K562 treated with DMSO at 1 percent for 24 hours (cell line): ENCODE measurements around the gene TNFRSF14. TPM values are rescaled to one million over a fixed set of nuclear protein-coding genes. Genes with fewer than 3 reads are reported as not detected.

Experiments used
- total RNA-seq: library from RNA; unstranded; fragments of 300-600 nt; gene quantifications from 2 replicates; pipeline ENCODE4 v1.2.3, GENCODE V29; 2022; ENCODE audit warnings: low read depth; ENCODE audit not compliant: insufficient read depth

TNFRSF14 gene
- 11.8 and 12.1 TPM in 2 replicates for total RNA-seq

DNA sequence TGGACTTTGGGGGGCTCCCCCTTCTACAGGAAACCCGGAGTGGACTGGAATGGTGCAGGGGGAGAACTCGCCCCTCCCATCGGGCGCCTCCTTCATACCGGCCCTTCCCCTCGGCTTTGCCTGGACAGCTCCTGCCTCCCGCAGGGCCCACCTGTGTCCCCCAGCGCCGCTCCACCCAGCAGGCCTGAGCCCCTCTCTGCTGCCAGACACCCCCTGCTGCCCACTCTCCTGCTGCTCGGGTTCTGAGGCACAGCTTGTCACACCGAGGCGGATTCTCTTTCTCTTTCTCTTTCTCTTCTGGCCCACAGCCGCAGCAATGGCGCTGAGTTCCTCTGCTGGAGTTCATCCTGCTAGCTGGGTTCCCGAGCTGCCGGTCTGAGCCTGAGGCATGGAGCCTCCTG, at the start of gene TNFRSF14:
TSS of gene TNFRSF14 (plus strand) at position 95 of the 401 bp plus-strand sequence. CDS start at position 389, 294 bp downstream.

DNA sequence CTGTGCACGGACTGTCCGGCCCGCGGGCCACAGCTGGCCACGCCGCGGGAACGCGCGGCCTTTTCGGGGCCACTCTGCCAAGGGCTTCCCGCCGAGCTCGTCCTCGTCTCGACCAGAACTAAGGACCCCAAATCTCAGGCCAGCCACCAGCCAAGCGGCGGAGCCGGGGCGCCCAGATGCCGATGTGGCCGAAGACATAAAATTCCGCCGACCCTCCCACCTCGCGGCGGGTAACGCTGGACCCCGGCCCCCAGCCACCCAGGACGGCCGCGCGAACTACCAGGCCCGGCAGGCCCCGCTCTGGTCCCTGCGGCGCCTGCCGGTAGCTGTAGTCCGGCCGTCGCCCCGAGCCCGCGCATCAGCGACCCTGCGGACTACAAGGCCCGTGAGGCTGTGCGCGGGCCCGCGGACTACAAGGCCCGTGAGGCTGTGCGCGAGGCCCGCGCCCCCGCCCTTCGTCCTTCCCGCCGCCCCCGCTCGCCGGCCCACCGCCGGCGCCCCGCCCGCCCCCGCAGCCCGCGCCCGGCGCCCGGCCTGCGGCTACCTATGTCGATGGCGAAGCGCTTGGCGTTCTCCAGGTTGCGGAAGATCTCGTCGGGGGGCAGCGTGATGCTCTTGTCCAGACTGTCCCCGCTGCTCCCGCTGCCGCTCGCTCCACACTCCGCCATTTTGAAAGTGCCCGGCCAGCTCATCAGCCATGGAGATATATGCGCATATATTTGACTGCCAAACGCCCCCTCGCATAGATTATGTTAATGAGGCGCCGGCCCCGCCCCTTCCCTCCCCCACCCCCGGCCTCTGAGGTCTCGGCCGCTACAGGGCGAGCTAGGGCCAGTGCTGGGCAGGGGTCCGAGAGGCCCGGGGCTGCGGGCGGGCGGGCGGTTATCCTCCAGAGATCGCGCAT, 30.0 kb upstream of the TNFRSF14 start, which contains the start of gene PANK4:
TSS of gene PANK4 (minus strand) at position 677 of the 904 bp plus-strand sequence. CDS start at position 668, 9 bp downstream.

DNA sequence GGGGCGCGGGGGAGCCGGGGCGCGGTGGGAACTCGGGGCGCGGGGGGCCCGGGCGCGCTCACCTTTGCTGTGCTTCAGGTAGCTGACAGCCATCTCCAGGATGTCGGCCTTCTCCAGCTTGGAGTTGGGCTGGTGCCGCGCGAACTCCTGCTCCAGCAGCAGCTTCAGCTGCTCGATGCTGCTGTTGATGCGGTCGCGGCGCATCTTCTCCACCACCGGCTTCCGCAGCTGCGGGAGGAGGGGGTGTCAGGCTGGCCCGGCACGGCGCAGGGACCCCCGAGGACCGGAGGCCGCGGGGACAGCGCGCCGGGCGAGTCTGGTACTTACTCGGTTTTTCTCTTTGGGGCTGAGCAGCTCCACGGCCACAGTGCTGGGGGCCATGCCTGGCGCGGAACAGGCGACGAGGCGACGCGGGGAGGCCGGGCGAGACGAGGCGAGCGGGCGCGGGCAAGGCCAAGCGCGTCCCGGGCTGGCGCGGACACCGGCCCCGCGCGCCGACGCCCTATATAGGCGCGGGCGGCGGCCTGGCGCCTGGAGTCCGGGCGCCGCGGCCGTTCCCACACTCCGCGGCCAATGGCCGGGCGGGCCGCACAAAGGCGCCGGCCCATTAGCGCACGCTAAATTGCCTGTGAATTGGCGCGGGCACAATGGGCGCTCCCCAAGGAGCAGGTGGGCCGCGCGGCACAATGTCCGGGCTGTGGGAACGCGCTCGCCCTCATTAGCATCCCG, 26.2 kb upstream of the TNFRSF14 start, which contains the start of gene HES5:
TSS of gene HES5 (minus strand) at position 480 of the 729 bp plus-strand sequence. CDS start at position 381, 99 bp downstream.

DNA sequence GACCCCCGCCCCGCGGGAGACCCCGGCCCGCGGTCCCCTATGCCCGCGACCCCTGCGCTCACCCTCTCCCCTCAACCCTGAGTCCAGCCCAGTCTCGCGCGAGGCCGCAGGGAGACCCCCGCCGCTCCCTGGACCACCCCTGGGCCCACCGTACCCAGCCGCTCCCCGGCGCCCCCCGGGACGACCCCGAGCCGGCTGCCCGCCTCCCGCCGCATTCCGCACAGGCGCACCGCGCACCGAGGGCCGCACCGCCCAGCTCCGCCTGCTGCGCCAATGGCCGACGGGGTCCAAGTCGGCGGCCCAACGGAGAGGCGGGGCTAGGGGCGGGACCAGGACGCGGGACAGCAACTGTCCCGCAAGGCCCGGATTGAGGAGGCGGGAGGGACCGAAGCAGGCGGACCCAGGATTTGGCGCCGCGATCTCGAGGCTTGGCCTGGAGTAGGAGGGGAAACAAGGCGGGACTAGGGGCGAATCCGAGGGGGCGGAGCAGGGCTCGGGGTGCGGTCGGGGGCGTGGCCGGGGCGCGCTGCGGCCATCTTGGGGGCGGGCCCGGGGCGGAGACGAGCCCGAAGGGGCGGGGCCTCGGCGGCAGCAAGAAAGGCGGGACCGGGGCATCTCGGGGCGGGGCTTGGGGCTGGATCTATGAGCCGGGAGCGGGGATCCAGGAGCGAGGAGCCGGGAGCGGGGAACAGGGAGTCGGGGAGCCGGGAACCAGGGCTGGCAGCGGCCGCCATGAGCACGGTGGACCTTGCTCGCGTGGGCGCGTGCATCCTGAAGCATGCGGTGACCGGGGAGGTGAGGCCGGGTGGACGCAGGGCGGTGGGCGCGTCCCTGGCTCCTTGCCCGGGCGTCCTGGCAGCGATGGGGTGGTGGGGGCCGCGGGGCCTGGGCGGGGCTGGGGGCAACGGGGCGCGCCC, 30.2 kb downstream of the TNFRSF14 start, which contains the start of gene PRXL2B:
TSS of gene PRXL2B (plus strand) at position 624 of the 917 bp plus-strand sequence. CDS start at position 733, 109 bp downstream.

Other genes starting within 250 kb of the TNFRSF14 start
- 4.3 and 5.9 TPM in 2 replicates for gene MORN1, start 164.8 kb upstream of the TNFRSF14 start, total RNA-seq
- 74.0 and 84.7 TPM in 2 replicates for gene RER1, start 164.5 kb upstream of the TNFRSF14 start, total RNA-seq
- 13.8 and 15.6 TPM in 2 replicates for gene PEX10, start 143.8 kb upstream of the TNFRSF14 start, total RNA-seq
- gene PLCH2, start 80.1 kb upstream of the TNFRSF14 start, total RNA-seq, result not detected in 2 replicates
- 37.7 and 42.4 TPM in 2 replicates for gene PANK4, start 29.8 kb upstream of the TNFRSF14 start, total RNA-seq
- gene HES5, start 26.1 kb upstream of the TNFRSF14 start, total RNA-seq, result not detected in 2 replicates
- 19.6 and 23.0 TPM in 2 replicates for gene PRXL2B, start 30.4 kb downstream of the TNFRSF14 start, total RNA-seq
- gene MMEL1, start 76.6 kb downstream of the TNFRSF14 start, total RNA-seq, result 0.96 TPM in 1 of 2 replicates, not detected in the other
- gene TTC34, start 245.3 kb downstream of the TNFRSF14 start, total RNA-seq, result 0.10 TPM in 2 replicates